GM19455 (cell line): Measurements from ENCODE around the gene GATAD1.
"Not testable (repeated sequence)": the region's sequence is repeated elsewhere in the genome, so short reads cannot be mapped to it uniquely, and the experiment has no call there.

ENCODE experiments used
- ATAC-seq: cut with Tn5 transposase; IDR thresholded peaks from one replicate; pipeline ENCODE4 v1.9.1; 2021; ENCODE audit not compliant: unreplicated experiment

The GATAD1 gene

GRCh38 chr7:92447345-92448204, at the start of gene GATAD1:
Gene GATAD1, plus strand, starts transcription at chr7:92447482. Its CDS starts 248 bp downstream, at chr7:92447730.
- peak; percentile 90 for ATAC-seq

- no peak for ATAC-seq
Measured at GRCh38 chr7:92397542-92397941, 49.7 kb upstream of the GATAD1 start.

DNA sequence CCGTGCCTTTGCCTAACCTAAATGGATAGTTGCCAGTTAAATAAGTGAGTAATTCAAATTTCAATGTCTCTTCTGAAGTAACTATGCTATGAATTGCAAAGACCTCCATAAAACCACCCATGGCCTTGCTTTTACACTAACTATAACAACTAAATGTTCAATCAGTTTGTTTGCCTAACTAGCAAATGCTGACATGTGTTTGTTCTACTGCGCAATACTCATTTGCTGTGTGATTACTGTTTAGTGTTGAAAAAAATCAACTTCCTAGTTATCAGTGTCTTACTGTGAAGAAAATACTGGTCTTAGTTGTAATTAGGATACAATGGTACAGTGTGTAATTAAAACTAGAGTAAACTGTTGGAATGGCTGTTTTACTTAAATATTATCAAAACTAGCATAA, 47.3 kb upstream of the GATAD1 start:
- no peak for ATAC-seq

GRCh38 chr7:92402920-92403759, 44.1 kb upstream of the GATAD1 start:
- no peak for ATAC-seq

- ATAC-seq, result no peak
Measured at GRCh38 chr7:92403760-92404074, 43.6 kb upstream of the GATAD1 start.

- no peak for ATAC-seq
Measured at GRCh38 chr7:92404170-92404614, 43.1 kb upstream of the GATAD1 start.

DNA sequence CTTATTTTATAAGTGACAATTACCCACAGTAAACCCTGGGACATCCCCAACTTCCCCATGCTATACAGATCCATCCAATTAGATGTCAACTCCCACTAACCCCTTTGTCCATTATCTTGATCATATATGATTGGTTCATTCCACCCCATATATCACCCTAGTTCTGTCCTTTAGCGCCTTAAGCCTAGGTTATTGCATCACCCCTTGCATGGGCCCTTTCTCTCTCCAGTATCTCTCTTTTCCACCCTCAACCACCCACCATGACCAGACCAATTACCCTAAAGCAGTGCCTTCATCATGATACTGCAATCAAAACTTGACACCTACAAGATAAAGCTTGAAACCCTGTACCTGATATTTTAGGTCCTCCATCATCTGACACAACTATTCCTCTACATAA, 37.9 kb upstream of the GATAD1 start:
- ATAC-seq, result no peak

DNA sequence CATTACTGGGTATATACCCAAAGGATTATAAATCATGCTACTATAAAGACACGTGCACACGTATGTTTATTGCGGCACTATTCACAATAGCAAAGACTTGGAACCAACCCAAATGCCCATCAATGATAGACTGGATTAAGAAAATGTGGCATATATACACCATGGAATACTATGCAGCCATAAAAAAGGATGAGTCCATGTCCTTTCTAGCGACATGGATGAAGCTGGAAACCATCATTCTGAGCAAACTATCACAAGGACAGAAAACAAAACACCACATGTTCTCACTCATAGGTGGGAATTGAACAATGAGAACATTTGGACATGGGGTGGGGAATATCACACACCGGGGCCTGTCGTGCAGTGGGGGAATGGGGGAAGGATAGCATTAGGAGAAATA, 37.1 kb upstream of the GATAD1 start:
- ATAC-seq, result not testable (repeated sequence)

GRCh38 chr7:92412745-92413144, 34.5 kb upstream of the GATAD1 start:
- no peak for ATAC-seq

DNA sequence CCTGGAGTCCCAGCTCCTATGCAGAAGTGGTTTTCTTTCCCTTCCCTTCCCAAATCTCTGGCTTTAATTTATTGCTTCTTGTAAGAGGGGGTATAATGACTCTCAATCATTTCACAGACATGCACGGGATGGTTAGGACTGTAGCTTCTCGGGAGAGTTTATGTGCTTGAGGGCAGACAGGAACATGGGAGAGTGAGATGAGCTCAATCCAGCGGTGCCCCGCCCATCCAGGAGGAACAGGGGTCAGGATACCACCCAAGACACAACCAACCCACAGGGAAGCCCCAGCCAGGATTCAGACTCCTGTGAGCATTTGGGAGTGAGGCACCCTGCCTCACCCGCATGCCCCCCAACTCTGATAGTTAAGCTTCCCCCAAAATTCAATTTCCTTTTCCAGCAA, 33.7 kb upstream of the GATAD1 start:
- ATAC-seq, result no peak

GRCh38 chr7:92415225-92415624, 32.1 kb upstream of the GATAD1 start:
- ATAC-seq, result no peak

- no peak for ATAC-seq
Measured at GRCh38 chr7:92417913-92418312, 29.4 kb upstream of the GATAD1 start.

GRCh38 chr7:92421676-92422435, 25.4 kb upstream of the GATAD1 start:
- no peak for ATAC-seq

GRCh38 chr7:92422926-92423325, 24.4 kb upstream of the GATAD1 start:
- ATAC-seq, result no peak

GRCh38 chr7:92423710-92424131, 23.6 kb upstream of the GATAD1 start:
- ATAC-seq, result no peak

- ATAC-seq, result no peak
Measured at GRCh38 chr7:92425311-92425947, 21.9 kb upstream of the GATAD1 start.

GRCh38 chr7:92427193-92427592, 20.1 kb upstream of the GATAD1 start:
- ATAC-seq, result no peak

DNA sequence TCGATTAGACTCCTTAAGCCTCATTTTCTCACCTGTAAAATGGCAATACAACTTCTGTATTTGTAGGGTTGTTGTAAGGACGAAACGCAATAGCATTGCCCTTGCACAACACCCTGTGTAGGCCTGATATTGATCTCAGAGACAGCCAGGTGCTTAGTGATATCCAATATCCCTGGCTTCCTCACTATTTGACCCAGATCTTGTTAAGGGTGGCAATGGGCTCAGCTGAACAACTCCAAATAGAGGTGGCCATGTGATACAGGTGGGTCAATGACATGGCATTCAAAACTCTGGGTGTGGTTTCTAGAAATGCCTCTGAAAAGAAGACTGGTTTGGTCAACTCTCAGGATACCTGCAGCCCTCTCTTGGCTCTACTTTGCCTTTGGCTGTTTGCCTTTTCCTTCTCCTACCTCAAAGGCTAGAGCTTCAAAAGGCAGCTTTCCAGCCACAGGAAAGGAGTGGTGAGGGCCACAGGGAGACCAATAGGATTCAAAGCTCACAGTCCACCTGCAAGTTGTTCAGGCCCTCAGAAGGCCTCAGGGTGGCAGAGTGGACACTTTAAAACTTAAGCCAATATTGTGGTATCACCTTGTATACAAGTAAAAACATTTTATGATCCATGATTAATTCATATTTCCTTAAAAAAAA, 14.9 kb upstream of the GATAD1 start:
- ATAC-seq, result no peak

DNA sequence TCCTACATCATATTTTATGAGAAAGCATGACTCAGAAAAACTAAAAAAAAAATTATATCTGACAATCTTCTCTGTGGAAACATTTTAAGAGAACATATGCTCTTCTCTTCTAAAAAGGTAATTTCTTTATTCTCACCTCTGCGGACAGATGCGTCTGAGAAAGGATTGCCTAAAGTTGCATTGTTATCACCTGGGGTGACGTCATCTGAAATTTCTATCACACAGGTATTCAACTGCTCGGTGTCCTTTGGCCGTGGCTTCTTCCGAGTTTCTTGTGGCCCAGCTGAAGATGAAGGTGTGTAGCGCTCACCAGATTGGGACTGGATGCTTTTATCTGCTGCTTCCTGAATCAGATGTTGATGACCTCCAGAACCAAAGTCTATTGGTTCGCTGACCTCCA, 14.3 kb upstream of the GATAD1 start:
- no peak for ATAC-seq

DNA sequence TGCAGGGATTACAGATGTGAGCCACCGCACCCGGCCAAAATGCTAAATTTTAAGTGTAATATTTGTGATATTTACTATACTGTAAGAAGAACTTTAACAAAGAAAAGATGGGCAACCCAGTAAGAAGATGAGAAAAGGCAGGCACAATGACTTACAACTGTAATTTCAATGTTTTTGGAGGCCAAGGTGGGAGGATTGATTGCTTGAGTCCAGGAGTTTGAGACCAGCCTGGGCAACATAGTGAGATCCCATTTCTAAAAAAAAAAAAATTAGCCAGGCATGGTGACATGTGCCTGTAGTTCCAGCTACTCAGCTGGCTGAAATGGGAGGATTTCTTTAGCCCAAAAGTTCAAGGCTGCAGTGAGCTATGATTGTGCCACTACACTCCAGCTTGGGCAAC, 11.7 kb upstream of the GATAD1 start:
- no peak for ATAC-seq
